GM12878 (cell line): ENCODE data around the gene PTMA. TPM values are rescaled to one million over a fixed set of nuclear protein-coding genes. Genes with fewer than 3 reads are reported as not detected.

ENCODE experiments used
- ATAC-seq: fragments of 200-7000 bp; cut with Tn5 transposase; 3 replicates; pipeline ENCODE4 v1.9.1; 2020; ENCODE audit warnings: mild to moderate bottlenecking, moderate library complexity
- BruUV-seq: library from RNA; stranded (reverse); fragments of 400-500 nt; replicated peaks from 2 replicates; lab custom pipeline; 2021; lab: Mats Ljungman, UMichigan
- CTCF ChIA-PET: fragments of 300-600 bp; sonication (Branson Sonifier 250); formaldehyde crosslinking; extraction: SDS; loops from one replicate; lab custom pipeline; 2021; ENCODE audit warnings: inconsistent platforms; lab: Yijun Ruan, JAX
- POLR2A ChIA-PET: fragments of 350-600 bp; formaldehyde crosslinking; extraction: SDS; loops from one replicate; lab custom pipeline; 2021; ENCODE audit warnings: inconsistent platforms; lab: Charles Lee
- RAD21 ChIA-PET: fragments of 300-600 bp; sonication (Branson Sonifier 250); formaldehyde crosslinking; loops from one replicate; lab custom pipeline; 2023; ENCODE audit warnings: antibody characterized with exemption; ENCODE audit not compliant: unreplicated experiment; lab: Charles Lee
- SMC1A ChIA-PET: fragments of 300-600 bp; sonication (Branson Sonifier 250); formaldehyde crosslinking; loops from one replicate; lab custom pipeline; 2023; ENCODE audit not compliant: unreplicated experiment, uncharacterized antibody; lab: Charles Lee
- DNase-seq: peaks from one replicate; pipeline ENCODE4 v3.0.0-alpha.2; 2011; ENCODE audit warnings: low read depth, low spot score
- FAIRE-seq: peaks from 3 replicates; lab custom pipeline; 2011; peaks lifted over from hg19 to GRCh38; lab: Jason Lieb, UNC
- H2AFZ ChIP-seq: 2 replicates; pipeline ENCODE4 v1.6.0; 2011; ENCODE audit warnings: low read depth, low read length, control low read depth; ENCODE audit not compliant: control insufficient read depth
- H3K27ac ChIP-seq: 2 replicates; pipeline ENCODE4 v1.5.1; 2011; ENCODE audit warnings: control low read depth; ENCODE audit not compliant: control insufficient read depth, insufficient read depth
- H3K27me3 ChIP-seq, 2 experiments: replicated peaks in 1 of 2; 2 replicates each; pipeline versions ENCODE4 v1.6.0 to v1.6.1; 2011; ENCODE audit warnings: low read length in 1 of 2; ENCODE audit not compliant: control insufficient read depth in 2 of 2, insufficient read depth in 2 of 2
- H3K36me3 ChIP-seq, 2 experiments: 2 replicates each; pipeline ENCODE4 v1.5.1; 2011; ENCODE audit warnings: low read length in 1 of 2; ENCODE audit not compliant: control insufficient read depth in 2 of 2, insufficient read depth in 2 of 2
- H3K4me1 ChIP-seq: 2 replicates; pipeline ENCODE4 v1.6.1; 2011; ENCODE audit warnings: mild to moderate bottlenecking, low read length, moderate library complexity, mixed read lengths; ENCODE audit not compliant: control insufficient read depth, insufficient read depth
- H3K4me2 ChIP-seq: 2 replicates; pipeline ENCODE4 v1.6.0; 2011; ENCODE audit warnings: control low read depth; ENCODE audit not compliant: control insufficient read depth, insufficient read depth
- H3K4me3 ChIP-seq: fragments of 200-600 bp; sonication (generic); 2 replicates; pipeline ENCODE4 v1.5.1; 2016
- H3K79me2 ChIP-seq: 2 replicates; pipeline ENCODE4 v1.6.0; 2011; ENCODE audit warnings: low read length; ENCODE audit not compliant: control insufficient read depth, insufficient read depth
- H3K9ac ChIP-seq: 2 replicates; pipeline ENCODE4 v1.8.0; 2011; ENCODE audit warnings: low read length, control low read depth, mixed read lengths; ENCODE audit not compliant: control insufficient read depth, insufficient read depth
- H3K9me3 ChIP-seq: replicated peaks from 3 replicates; pipeline ENCODE4 v1.5.1; 2011; ENCODE audit warnings: mild to moderate bottlenecking, low read length; ENCODE audit not compliant: control insufficient read depth, insufficient read depth
- H4K20me1 ChIP-seq: 2 replicates; pipeline ENCODE4 v1.6.0; 2011; ENCODE audit not compliant: control insufficient read depth, insufficient read depth
- ASH2L ChIP-seq: fragments of 300-600, 200-600 bp; sonication (generic); IDR thresholded peaks from 2 replicates; pipeline ENCODE4 v1.6.1; 2017; ENCODE audit warnings: low read depth, mild to moderate bottlenecking, borderline replicate concordance
- BHLHE40 ChIP-seq, 2 experiments: fragments of 450-650 bp in 1 of 2; IDR thresholded peaks; 2 replicates each; pipeline ENCODE4 v1.6.1; 2011 to 2017; ENCODE audit warnings: low read depth in 2 of 2, borderline replicate concordance in 1 of 2, improper control_type of control experiment in 1 of 2, low read length in 1 of 2, mild to moderate bottlenecking in 1 of 2
- FOXM1 ChIP-seq: IDR thresholded peaks from 2 replicates; pipeline ENCODE4 v1.6.1; 2012; ENCODE audit warnings: low read depth, mild to moderate bottlenecking, inconsistent platforms, low read length, moderate library complexity
- GABPA ChIP-seq: IDR thresholded peaks from 2 replicates; pipeline ENCODE4 v1.6.1; 2014; ENCODE audit warnings: antibody characterized with exemption, low read depth, mild to moderate bottlenecking, inconsistent platforms
- IKZF2 ChIP-seq, 2 experiments: fragments of 450-650 bp; IDR thresholded peaks; 2 replicates each; pipeline ENCODE4 v1.6.1; 2017; ENCODE audit warnings: mild to moderate bottlenecking in 2 of 2, moderate library complexity in 2 of 2
- KDM1A ChIP-seq: fragments of 200-600 bp; sonication (generic); IDR thresholded peaks from 2 replicates; pipeline ENCODE4 v1.6.1; 2016; ENCODE audit warnings: borderline replicate concordance
- MEF2B ChIP-seq: fragments of 450-650 bp; IDR thresholded peaks from 2 replicates; pipeline ENCODE4 v1.6.1; 2018; ENCODE audit warnings: mild to moderate bottlenecking, moderate library complexity; ENCODE audit not compliant: partially characterized antibody, poor library complexity, severe bottlenecking
- MTA2 ChIP-seq: fragments of 450-650 bp; IDR thresholded peaks from 2 replicates; pipeline ENCODE4 v1.6.1; 2016; ENCODE audit warnings: low read depth, mild to moderate bottlenecking, moderate library complexity
- RB1 ChIP-seq: fragments of 450-650 bp; formaldehyde crosslinking; IDR thresholded peaks from 2 replicates; pipeline ENCODE4 v1.6.1; 2017; ENCODE audit warnings: mild to moderate bottlenecking, borderline replicate concordance
- SIX5 ChIP-seq: IDR thresholded peaks from 2 replicates; pipeline ENCODE4 v1.6.1; 2011; ENCODE audit warnings: mild to moderate bottlenecking, low read depth, low read length, moderate library complexity; ENCODE audit not compliant: severe bottlenecking
- SMAD1 ChIP-seq: fragments of 450-650 bp; IDR thresholded peaks from 2 replicates; pipeline ENCODE4 v1.6.1; 2018; ENCODE audit warnings: mild to moderate bottlenecking, low read depth; ENCODE audit not compliant: partially characterized antibody
- STAT3 ChIP-seq: IDR thresholded peaks from 2 replicates; pipeline ENCODE4 v1.6.1; 2011; ENCODE audit warnings: low read depth, low read length, improper control_type of control experiment
- SUPT20H ChIP-seq: IDR thresholded peaks from 2 replicates; pipeline ENCODE4 v1.6.1; 2011; ENCODE audit warnings: low read depth, mild to moderate bottlenecking, low read length, moderate library complexity, borderline replicate concordance; ENCODE audit not compliant: control insufficient read depth
- WRNIP1 ChIP-seq: IDR thresholded peaks from 2 replicates; pipeline ENCODE4 v1.6.1; 2011; ENCODE audit warnings: low read depth, low read length, improper control_type of control experiment, borderline replicate concordance
- ZBED1 ChIP-seq: IDR thresholded peaks from 2 replicates; pipeline ENCODE4 v1.6.1; 2016; ENCODE audit warnings: borderline replicate concordance
- WGBS: methylation state at CpG from one replicate; pipeline ENCODE4 v1.1.6; 2016; ENCODE audit warnings: low lambda C conversion rate; ENCODE audit not compliant: insufficient replicate concordance, insufficient coverage; ENCODE audit errors: missing lambda C conversion rate; 5-methylcytosine and 5-hydroxymethylcytosine counted together
- in situ Hi-C: fragments of 300-500 bp; cut with MboI; formaldehyde crosslinking; loops from 9 replicates; pipeline ENCODE4 v1.14.3; 2018; ENCODE audit warnings: mixed read lengths
- intact Hi-C: fragments of 100-400 bp; cut with micrococcal nuclease; formaldehyde crosslinking; loops from one replicate; pipeline ENCODE4 v1.14.2; 2022; ENCODE audit not compliant: unreplicated experiment
- polyA plus RNA-seq, 11 experiments: library from polyadenylated mRNA; depleted of rRNA in 4 of 11; unstranded in 6 of 11; stranded (reverse) in 5 of 11; fragments of >200 nt; fragmentation: Nextera tagmentation in 4 of 11; fragmentation: Illumina TruSeq in 1 of 11; extraction: Ambion mirVana in 4 of 11; extraction: Trizol in 1 of 11; gene quantifications; 1 replicate in 1 of 11; 2 replicates in 10 of 11; pipeline versions ENCODE4 v1.2.1 to v1.2.3, GENCODE V29; 2011 to 2016; ENCODE audit warnings: inconsistent platforms in 2 of 11, missing spikeins in 2 of 11, low read depth in 1 of 11
- total RNA-seq, 4 experiments: library from RNA; depleted of rRNA in 3 of 4; stranded (reverse); fragments of >200 nt in 3 of 4; fragmentation: Illumina TruSeq in 1 of 4; extraction: Trizol in 1 of 4; gene quantifications; 2 replicates each; pipeline versions ENCODE4 v1.2.1 to v1.2.3, GENCODE V29; 2013 to 2021
- TF ChIP-seq, protein P1 (sequence below): fragments of 450-650 bp; IDR thresholded peaks from 2 replicates; pipeline ENCODE4 v1.6.1; 2017; ENCODE audit warnings: antibody characterized with exemption, mild to moderate bottlenecking, moderate library complexity
- TF ChIP-seq, protein P2 (sequence below): fragments of 450-650 bp; IDR thresholded peaks from 2 replicates; pipeline ENCODE4 v1.6.1; 2017; ENCODE audit warnings: low read depth, mild to moderate bottlenecking, moderate library complexity
- TF ChIP-seq, protein P3 (sequence below): fragments of 450-650 bp; conservative IDR thresholded peaks from 2 replicates; pipeline ENCODE4 v1.6.1; 2017; ENCODE audit warnings: mild to moderate bottlenecking, moderate library complexity

Gene PTMA
- total and polyA plus RNA-seq, 10 of the 15 experiments (the other 5 are each of a cell fraction or from before 2014, with no cell fraction given): 1,144 to 5,018 (median 3,464) TPM

DNA sequence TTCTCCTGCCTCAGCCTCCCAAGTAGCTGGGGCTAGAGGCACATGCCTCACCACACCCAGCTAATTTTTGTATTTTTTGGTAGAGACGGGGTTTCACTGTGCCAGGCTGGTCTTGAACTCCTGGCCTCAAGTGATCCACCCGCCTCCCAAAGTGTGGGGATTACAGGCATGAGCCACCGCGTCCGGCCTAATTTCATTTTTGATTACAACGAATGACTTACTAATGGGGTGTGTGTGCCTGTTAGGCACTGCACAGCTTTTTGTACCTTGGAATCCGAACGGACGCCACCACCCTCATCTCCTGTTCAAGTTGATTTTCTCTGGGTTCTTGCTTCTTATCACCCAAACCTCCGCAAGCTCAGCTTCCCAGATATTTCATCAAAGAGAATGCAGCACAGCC lies 17.2 kb downstream of the PTMA start:
- TF ChIP-seq IKZF2 (IDR thresholded peaks at IDR 0.05) (no peak), FOXM1 (no peak), SIX5 (no peak), SUPT20H (no peak), MEF2B (no peak), SMAD1 (no peak), ZBED1 (no peak), GABPA (no peak), RB1 (no peak), ASH2L (no peak), MTA2 (no peak), STAT3 (no peak), KDM1A (no peak), BHLHE40 (IDR thresholded peaks at IDR 0.05; ENCODE audit: borderline replicate concordance in 1 of 2, low read depth in 2 of 2, low read length in 1 of 2) (no peak), WRNIP1 (no peak)
- TF ChIP-seq, protein P1, sequence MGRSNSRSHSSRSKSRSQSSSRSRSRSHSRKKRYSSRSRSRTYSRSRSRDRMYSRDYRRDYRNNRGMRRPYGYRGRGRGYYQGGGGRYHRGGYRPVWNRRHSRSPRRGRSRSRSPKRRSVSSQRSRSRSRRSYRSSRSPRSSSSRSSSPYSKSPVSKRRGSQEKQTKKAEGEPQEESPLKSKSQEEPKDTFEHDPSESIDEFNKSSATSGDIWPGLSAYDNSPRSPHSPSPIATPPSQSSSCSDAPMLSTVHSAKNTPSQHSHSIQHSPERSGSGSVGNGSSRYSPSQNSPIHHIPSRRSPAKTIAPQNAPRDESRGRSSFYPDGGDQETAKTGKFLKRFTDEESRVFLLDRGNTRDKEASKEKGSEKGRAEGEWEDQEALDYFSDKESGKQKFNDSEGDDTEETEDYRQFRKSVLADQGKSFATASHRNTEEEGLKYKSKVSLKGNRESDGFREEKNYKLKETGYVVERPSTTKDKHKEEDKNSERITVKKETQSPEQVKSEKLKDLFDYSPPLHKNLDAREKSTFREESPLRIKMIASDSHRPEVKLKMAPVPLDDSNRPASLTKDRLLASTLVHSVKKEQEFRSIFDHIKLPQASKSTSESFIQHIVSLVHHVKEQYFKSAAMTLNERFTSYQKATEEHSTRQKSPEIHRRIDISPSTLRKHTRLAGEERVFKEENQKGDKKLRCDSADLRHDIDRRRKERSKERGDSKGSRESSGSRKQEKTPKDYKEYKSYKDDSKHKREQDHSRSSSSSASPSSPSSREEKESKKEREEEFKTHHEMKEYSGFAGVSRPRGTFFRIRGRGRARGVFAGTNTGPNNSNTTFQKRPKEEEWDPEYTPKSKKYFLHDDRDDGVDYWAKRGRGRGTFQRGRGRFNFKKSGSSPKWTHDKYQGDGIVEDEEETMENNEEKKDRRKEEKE: no peak
- TF ChIP-seq, protein P2, sequence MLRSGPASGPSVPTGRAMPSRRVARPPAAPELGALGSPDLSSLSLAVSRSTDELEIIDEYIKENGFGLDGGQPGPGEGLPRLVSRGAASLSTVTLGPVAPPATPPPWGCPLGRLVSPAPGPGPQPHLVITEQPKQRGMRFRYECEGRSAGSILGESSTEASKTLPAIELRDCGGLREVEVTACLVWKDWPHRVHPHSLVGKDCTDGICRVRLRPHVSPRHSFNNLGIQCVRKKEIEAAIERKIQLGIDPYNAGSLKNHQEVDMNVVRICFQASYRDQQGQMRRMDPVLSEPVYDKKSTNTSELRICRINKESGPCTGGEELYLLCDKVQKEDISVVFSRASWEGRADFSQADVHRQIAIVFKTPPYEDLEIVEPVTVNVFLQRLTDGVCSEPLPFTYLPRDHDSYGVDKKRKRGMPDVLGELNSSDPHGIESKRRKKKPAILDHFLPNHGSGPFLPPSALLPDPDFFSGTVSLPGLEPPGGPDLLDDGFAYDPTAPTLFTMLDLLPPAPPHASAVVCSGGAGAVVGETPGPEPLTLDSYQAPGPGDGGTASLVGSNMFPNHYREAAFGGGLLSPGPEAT: no peak
- TF ChIP-seq, protein P3, sequence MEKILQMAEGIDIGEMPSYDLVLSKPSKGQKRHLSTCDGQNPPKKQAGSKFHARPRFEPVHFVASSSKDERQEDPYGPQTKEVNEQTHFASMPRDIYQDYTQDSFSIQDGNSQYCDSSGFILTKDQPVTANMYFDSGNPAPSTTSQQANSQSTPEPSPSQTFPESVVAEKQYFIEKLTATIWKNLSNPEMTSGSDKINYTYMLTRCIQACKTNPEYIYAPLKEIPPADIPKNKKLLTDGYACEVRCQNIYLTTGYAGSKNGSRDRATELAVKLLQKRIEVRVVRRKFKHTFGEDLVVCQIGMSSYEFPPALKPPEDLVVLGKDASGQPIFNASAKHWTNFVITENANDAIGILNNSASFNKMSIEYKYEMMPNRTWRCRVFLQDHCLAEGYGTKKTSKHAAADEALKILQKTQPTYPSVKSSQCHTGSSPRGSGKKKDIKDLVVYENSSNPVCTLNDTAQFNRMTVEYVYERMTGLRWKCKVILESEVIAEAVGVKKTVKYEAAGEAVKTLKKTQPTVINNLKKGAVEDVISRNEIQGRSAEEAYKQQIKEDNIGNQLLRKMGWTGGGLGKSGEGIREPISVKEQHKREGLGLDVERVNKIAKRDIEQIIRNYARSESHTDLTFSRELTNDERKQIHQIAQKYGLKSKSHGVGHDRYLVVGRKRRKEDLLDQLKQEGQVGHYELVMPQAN: no peak
- Histone ChIP-seq H2AFZ (no peak overlapping the region), H3K9ac (no peak overlapping the region), H3K4me1 (peaks cover 15% of the 10 kb centered on the region), H3K27ac (no peak overlapping the region), H4K20me1 (no peaks in the 10 kb centered on the region), H3K4me2 (no peak overlapping the region), H3K4me3 (no peak overlapping the region), H3K36me3 (no peaks in the 10 kb centered on the region), H3K27me3 (no peaks in the 10 kb centered on the region), H3K79me2 (no peaks in the 10 kb centered on the region), H3K9me3 (no peaks in the 10 kb centered on the region)
- DNase-seq: no peak
- in situ Hi-C loops (no loop called here), intact Hi-C loops (no loop called here)
- CTCF ChIA-PET: interaction anchor here (0.6 to 3.2 kb wide), 8 partner anchors 11 to 177 kb away, joined by 3 to 31 read pairs (median 3); no protein-coding TSS in a partner anchor
- FAIRE-seq: no peak
- no TSS peak for BruUV-seq
- WGBS: 95% methylated on average over 10 of the region's 10 CpGs
- RAD21 ChIA-PET: interaction anchor here (0.9 kb wide), 1 partner anchor 44 kb away, joined by 3 read pairs; no protein-coding TSS in a partner anchor
- POLR2A ChIA-PET: interaction anchor here (0.7 to 1.8 kb wide), 4 partner anchors 11 to 128 kb away, joined by 3 to 4 read pairs (median 4); no protein-coding TSS in a partner anchor
- SMC1A ChIA-PET: interaction anchor here (0.8 to 2.1 kb wide), 4 partner anchors 10 to 51 kb away, joined by 3 to 6 read pairs (median 4); no protein-coding TSS in a partner anchor
- ATAC-seq: no peak
